Dedifferentiated amniotic fluid mesenchymal stem cell (primary cell): ENCODE data around the gene HOXB5.

Source experiments
- DNase-seq: peaks from one replicate; pipeline ENCODE4 v3.0.0-alpha.2; 2016; ENCODE audit errors: extremely low spot score

HOXB5 gene

GRCh38 chr17:48589060-48589830 is 4.3 kb downstream of the HOXB5 start:
- DNase-seq = no peak

DNA sequence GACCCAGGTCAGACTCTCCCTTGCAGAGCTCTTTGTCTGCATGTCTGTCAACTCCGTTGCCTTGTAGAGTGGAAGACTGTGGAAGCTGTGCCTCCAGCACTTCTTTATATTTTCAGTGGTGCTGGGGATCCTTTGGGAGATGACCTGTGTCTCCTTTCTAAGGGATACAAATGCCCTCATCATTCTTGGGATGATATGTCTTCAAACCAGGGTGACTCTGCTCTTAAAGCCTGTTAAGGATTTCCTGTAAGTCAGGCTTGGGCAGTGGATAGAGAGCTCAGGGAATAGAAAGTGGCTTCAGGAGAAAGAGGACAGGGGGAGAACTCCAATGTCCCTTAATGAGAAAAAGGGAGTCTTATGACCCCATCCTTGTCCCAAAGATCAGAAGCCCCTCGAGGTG is 5.1 kb downstream of the HOXB5 start:
- no peak for DNase-seq

DNA sequence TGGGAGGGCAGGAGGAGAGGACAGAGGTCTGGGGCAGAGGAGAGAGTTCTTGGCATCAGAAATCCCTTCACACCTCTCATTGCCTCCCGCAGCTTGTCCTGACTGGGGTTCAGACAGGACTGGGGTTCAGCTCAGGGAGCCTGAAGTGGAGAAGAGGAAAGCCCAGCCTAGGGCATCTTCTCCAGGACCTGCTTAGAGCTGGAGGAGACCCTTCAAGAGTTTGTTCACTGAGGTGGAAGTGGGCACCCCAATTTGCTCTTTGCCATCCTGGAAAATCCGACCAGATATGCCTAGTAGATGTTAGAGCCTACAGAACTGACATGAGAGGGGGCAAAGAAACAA is 5.5 kb downstream of the HOXB5 start:
- no peak for DNase-seq

- no peak for DNase-seq
Measured at GRCh38 chr17:48587276-48588073, 6.1 kb downstream of the HOXB5 start.

- no peak for DNase-seq
Measured at GRCh38 chr17:48586355-48587258, 7.0 kb downstream of the HOXB5 start.

DNA sequence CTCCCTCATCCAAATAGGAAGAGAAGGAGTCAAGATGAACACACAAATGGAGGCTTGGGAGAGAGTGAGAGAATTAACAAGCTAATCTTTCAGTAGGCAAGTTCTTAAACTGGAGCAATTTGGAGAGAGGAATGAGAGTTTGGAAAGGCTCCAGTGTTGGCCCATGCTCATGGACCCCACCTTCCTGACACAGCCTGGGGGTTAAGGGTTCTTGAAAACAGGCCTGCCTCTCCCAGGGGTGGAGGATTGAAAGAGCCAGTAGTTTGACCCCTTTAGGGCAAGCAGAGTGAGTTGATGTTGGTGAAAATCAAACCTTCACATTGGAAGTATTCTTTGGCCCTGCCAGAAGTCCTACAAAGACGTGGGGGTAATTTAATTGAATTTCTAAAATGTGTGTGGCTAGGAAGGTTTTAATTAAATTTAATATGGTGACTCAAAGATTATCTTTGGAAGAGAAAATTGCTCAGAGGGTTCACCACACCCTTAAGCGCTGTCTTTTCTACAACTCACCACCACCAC is 9.3 kb downstream of the HOXB5 start:
- DNase-seq = no peak

GRCh38 chr17:48583708-48584222 is 9.8 kb downstream of the HOXB5 start:
- DNase-seq = no peak

- DNase-seq = no peak
Measured at GRCh38 chr17:48582750-48583069, 10.9 kb downstream of the HOXB5 start.

- no peak for DNase-seq
Measured at GRCh38 chr17:48579760-48580554, 13.6 kb downstream of the HOXB5 start.

DNA sequence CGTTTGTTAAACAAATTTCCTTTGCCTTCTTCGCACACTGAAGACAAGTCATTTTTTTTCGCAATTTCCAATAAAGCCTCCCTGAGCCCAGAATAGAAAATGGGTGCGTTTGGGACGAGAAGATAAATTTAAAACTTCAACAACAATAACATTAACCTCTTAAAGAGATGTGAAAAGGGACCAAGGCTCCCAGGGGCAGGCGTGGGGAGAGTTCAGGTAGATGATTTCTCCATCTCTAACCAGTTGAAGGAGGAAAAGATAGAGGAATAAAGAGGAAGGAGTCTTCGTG is 14.2 kb downstream of the HOXB5 start:
- DNase-seq = no peak

DNA sequence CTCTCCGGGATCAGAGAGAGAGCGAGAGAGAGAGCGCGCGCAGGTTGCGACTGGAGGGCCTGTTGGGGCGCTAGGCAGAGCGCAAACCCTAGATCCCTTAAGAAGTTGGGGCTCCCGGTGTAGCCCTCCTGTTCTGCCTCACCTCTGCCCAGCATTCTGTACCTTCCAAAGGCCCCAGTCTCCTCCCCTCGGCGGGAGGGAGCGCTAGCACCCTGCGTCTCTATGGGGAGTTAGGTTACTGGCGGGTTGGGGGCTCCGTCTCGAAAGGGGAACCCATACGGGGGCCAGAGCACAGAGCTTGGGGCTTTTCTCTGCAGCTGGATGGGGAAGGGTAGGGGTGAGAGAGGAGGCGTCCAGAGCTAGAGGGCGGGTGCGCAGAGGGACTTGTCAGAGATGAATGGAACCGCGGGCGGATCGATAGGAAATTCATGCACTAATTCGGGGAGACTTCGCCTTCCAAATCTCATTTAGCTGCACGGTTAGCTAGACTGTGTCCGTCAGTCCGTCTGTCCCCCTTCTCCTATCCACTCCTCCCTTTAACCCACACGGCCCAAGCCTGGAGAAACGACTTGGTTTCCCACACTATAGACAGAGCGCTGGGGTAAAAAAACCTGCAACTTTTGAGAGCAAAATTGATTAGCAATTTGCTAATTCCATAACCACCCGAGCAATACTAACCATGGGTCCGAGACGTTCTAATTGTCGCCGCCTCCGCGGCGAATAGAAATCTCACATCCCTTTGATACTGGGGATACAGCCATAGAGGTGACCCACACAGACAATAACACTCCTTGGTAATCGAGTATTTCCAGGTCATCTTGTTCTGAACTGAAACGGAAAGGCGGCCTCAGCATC is 14.7 kb downstream of the HOXB5 start:
- DNase-seq = no peak

GRCh38 chr17:48577946-48578615 is 15.5 kb downstream of the HOXB5 start, which contains the start of gene HOXB4:
Gene HOXB4, minus strand, starts transcription at chr17:48578350. Its CDS starts 31 bp downstream, at chr17:48578319.
- no peak for DNase-seq

DNA sequence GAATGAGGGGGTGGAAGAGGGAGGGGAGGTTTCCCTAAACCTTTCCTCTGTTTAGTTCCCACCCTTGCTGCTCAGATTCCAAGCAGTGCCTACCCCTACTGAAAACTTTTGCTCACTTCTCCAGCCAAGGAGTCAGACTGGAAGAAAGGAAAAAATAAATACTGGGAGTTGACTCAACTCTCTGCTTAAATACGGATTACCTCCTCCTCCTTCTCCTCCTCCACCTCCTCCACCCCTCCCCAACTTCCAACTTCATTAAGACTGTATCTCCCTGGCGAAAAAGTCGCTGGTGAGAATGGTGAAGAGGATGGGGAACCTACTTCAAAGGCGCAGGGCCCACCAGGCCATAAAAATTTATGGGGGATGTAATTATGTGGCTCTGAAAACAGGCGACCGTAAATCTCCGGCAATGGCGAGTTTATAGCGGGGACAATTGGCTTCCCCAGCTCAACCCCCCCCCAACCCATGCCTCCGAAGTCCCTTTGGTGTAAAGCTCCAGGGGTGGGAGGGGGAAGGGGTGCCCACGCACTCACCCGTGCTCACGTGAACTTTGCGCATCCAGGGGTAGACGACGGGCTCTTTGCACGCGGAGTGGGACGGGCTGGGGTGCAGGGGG is 16.1 kb downstream of the HOXB5 start:
- DNase-seq = no peak

GRCh38 chr17:48576479-48577309 is 16.9 kb downstream of the HOXB5 start:
- no peak for DNase-seq

DNA sequence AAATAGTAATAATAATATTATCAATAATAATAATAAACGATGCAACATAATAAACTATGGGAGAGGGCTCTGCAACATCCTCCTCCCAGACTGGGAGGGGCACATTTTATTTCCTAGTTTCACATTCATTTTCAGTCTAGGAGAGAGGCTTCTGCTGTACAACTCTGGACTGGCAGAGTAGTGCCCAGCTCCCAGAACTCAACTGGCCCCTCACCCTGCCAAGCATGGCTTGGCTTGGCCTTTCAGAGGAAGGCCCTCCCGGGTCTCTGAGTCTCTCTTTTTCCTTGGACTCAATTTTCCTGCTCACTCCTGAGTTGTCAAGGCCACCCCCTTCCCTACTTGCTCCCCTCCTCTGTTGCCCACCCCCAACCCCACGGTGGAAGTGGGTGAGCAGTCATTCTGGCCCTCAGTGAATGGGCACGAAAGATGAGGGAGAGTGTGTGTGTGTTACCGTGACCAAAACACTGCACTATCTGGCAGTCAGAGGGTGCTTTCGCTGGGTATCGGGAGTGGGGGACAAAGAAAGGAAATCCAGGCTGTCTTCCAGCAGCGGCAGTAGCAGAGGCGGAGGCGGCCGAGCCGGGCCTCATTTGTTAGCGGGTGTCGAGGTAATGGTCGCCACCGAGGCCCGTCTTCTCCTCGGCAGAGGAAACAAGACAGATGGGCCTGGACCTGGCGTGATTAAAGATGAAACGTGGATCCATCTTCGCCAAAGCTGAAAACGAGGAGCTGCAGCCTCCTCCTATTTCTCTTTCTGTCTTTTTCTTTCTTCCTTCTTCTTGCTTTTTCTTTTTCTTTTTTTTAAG is 17.7 kb downstream of the HOXB5 start:
- no peak for DNase-seq

DNA sequence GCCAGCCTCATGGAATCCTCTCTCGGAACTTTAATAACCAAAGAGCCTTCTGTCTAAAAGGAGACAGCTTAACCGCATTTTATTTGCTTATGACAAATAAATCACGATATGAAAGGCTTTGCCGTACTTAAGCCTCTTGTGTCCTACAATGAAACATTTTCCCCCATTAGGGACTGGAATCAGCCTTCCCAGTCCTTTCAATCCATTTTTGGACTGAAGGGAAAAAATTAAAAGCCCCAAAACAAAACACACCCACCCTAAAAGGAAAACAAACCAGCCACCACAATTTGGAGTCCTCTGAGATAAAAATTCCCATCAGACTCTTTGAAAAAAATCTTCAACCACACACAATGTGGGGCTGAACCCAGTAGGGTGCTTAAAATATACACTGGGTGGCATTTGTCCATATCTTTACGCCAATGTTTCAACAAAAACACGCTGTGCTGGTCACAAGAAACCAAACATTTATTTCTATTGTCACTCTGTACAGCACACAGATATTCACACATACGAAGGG is 18.5 kb downstream of the HOXB5 start:
- DNase-seq = no peak

DNA sequence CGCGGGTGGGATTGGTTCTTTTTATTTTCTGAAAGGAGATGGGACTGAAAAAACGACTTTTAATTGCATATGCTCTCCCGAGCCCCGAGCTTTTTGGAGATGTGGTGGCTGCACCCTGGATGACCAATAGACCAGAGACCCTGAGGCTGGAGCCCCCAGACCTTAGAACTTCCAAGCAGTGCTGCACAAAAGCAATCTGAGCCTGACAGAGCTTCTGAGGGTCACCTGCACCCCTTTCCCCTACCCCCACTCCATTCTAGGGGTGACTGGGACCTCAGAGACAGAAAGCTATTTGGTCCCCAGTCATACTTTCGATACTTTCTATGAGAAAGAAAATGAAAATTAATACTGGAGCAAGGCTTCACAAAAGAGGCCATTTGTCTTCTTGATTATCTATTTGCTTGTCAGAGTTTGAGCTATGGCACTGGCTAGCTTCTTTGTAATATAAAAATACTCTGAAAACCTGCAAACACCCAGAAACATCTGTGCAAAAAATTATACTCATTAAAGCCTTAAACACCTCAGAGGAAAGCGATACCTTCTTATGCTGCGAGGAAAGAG is 19.0 kb downstream of the HOXB5 start:
- no peak for DNase-seq
